HL-60 (cell line): ENCODE measurements around the gene CLCA4.

Source experiments
- TF ChIP-seq, protein P1 (sequence below): IDR thresholded peaks from one replicate; pipeline ENCODE4 v1.5.1; 2011; ENCODE audit warnings: low read length, control low read depth, inconsistent platforms; ENCODE audit not compliant: insufficient read depth
- TF ChIP-seq, protein P2 (sequence below): IDR thresholded peaks from 2 replicates; pipeline ENCODE4 v1.6.1; 2012; ENCODE audit warnings: low read depth; ENCODE audit not compliant: insufficient replicate concordance

DNA sequence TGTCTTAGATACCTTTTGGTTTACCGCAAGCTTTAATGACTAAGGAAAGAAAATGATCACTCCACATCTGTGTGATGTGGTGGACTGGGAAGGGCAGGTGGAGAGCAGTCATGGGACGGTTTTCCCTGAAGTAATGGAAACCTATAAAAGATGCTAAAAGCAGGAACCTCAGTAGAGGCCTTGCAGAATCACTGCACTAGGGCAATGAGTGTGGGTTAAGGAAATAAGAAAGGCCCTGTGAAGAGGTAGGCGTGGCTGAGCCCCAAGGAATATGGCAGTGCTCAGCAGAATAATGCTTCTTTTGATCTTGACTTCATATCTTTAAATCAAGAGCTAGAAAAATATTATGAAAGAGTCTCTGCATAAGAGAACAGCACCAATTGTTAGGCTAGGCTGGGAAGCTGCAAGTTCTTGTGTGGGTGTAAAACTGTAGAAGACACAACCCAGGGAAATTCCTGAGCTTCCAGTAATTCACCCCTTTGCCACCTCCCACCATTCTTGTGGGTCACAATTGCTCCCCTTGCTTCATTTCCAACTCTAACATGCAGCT lies 49.9 kb downstream of the CLCA4 start:
- TF ChIP-seq, protein P1, sequence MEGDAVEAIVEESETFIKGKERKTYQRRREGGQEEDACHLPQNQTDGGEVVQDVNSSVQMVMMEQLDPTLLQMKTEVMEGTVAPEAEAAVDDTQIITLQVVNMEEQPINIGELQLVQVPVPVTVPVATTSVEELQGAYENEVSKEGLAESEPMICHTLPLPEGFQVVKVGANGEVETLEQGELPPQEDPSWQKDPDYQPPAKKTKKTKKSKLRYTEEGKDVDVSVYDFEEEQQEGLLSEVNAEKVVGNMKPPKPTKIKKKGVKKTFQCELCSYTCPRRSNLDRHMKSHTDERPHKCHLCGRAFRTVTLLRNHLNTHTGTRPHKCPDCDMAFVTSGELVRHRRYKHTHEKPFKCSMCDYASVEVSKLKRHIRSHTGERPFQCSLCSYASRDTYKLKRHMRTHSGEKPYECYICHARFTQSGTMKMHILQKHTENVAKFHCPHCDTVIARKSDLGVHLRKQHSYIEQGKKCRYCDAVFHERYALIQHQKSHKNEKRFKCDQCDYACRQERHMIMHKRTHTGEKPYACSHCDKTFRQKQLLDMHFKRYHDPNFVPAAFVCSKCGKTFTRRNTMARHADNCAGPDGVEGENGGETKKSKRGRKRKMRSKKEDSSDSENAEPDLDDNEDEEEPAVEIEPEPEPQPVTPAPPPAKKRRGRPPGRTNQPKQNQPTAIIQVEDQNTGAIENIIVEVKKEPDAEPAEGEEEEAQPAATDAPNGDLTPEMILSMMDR = no peak
- TF ChIP-seq, protein P2, sequence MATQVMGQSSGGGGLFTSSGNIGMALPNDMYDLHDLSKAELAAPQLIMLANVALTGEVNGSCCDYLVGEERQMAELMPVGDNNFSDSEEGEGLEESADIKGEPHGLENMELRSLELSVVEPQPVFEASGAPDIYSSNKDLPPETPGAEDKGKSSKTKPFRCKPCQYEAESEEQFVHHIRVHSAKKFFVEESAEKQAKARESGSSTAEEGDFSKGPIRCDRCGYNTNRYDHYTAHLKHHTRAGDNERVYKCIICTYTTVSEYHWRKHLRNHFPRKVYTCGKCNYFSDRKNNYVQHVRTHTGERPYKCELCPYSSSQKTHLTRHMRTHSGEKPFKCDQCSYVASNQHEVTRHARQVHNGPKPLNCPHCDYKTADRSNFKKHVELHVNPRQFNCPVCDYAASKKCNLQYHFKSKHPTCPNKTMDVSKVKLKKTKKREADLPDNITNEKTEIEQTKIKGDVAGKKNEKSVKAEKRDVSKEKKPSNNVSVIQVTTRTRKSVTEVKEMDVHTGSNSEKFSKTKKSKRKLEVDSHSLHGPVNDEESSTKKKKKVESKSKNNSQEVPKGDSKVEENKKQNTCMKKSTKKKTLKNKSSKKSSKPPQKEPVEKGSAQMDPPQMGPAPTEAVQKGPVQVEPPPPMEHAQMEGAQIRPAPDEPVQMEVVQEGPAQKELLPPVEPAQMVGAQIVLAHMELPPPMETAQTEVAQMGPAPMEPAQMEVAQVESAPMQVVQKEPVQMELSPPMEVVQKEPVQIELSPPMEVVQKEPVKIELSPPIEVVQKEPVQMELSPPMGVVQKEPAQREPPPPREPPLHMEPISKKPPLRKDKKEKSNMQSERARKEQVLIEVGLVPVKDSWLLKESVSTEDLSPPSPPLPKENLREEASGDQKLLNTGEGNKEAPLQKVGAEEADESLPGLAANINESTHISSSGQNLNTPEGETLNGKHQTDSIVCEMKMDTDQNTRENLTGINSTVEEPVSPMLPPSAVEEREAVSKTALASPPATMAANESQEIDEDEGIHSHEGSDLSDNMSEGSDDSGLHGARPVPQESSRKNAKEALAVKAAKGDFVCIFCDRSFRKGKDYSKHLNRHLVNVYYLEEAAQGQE = no peak
